ENCODE measurements around the gene TARS3. TPM values are rescaled to one million over a fixed set of nuclear protein-coding genes. Genes with fewer than 3 reads are reported as not detected.
A peak's percentile ranks its signal among the peaks of the same experiment; 100 is the strongest.
"Not testable (repeated sequence)": the region's sequence is repeated elsewhere in the genome, so short reads cannot be mapped to it uniquely, and the experiment has no call there.

The TARS3 gene
- total RNA-seq, 2 donors from 2014 or later = 12.6 to 14.2 TPM

- Mint-ChIP-seq H3K9me3 (no peaks in the 10 kb centered on the region), H3K4me1 (ENCODE audit: low read depth) (peaks cover 59% of the 10 kb centered on the region), H3K36me3 (ENCODE audit: insufficient read depth in 2 of 2) (peaks cover 13 to 29% of the 10 kb centered on the region in 2 donors), H3K27me3 (ENCODE audit: low read depth) (no peaks in the 10 kb centered on the region), H3K27ac (no peak overlapping the region), H3K4me3 (no peak overlapping the region)
- ATAC-seq (replicated peaks in 1 of 2) (no peak), DNase-seq (no peak)
These were observed 77.6 kb downstream of the TARS3 start for GRCh38 chr15:101646672-101647071.

- H3K27ac Mint-ChIP-seq = peak overlapping the region; percentile 92
- ATAC-seq (replicated peaks in 1 of 2) (no peak), DNase-seq (no peak)
- peaks cover 31% of the 10 kb centered on the region for H3K4me1 Mint-ChIP-seq (ENCODE audit: low read depth)
- no peaks in the 10 kb centered on the region for H3K9me3 Mint-ChIP-seq
- peak overlapping the region in 1 of 2 donors; percentile 20 for H3K4me3 Mint-ChIP-seq
- H3K27me3 Mint-ChIP-seq (ENCODE audit: low read depth) = no peaks in the 10 kb centered on the region
- H3K36me3 Mint-ChIP-seq (ENCODE audit: insufficient read depth in 2 of 2) = peaks cover 11 to 24% of the 10 kb centered on the region in 2 donors
These were observed 81.9 kb downstream of the TARS3 start for GRCh38 chr15:101642361-101642760.

- H3K4me1 Mint-ChIP-seq (ENCODE audit: low read depth) = peaks cover 31% of the 10 kb centered on the region
- no peak for ATAC-seq (replicated peaks in 1 of 2)
- no peaks in the 10 kb centered on the region for H3K27me3 Mint-ChIP-seq (ENCODE audit: low read depth)
- DNase-seq = no peak
- H3K4me3 Mint-ChIP-seq = no peak overlapping the region
- peak overlapping the region; percentile 62 for H3K27ac Mint-ChIP-seq
- no peaks in the 10 kb centered on the region for H3K9me3 Mint-ChIP-seq
- H3K36me3 Mint-ChIP-seq (ENCODE audit: insufficient read depth in 2 of 2) = peaks cover 11 to 24% of the 10 kb centered on the region in 2 donors
These were observed 82.4 kb downstream of the TARS3 start for GRCh38 chr15:101641894-101642293.

- no peaks in the 10 kb centered on the region for H3K9me3 Mint-ChIP-seq
- ATAC-seq (replicated peaks in 1 of 2) (peak; percentile 50 to 52), DNase-seq (peak; percentile 69 to 75)
- peak overlapping the region in 1 of 2 donors; percentile 47 for H3K4me3 Mint-ChIP-seq
- H3K4me1 Mint-ChIP-seq (ENCODE audit: low read depth) = peaks cover 31% of the 10 kb centered on the region
- H3K27ac Mint-ChIP-seq = peak overlapping the region; percentile 94
- peaks cover 8 to 24% of the 10 kb centered on the region in 2 donors for H3K36me3 Mint-ChIP-seq (ENCODE audit: insufficient read depth in 2 of 2)
- H3K27me3 Mint-ChIP-seq (ENCODE audit: low read depth) = no peaks in the 10 kb centered on the region
These were observed 83.0 kb downstream of the TARS3 start for GRCh38 chr15:101641129-101641764.

GRCh38 chr15:101639667-101640066 is 84.6 kb downstream of the TARS3 start:
- Mint-ChIP-seq H3K27ac (no peak overlapping the region), H3K36me3 (ENCODE audit: insufficient read depth in 2 of 2) (peaks cover 2 to 16% of the 10 kb centered on the region in 2 donors)

GRCh38 chr15:101637919-101638318 is 86.4 kb downstream of the TARS3 start:
- H3K27me3 Mint-ChIP-seq (ENCODE audit: low read depth) = no peaks in the 10 kb centered on the region
- H3K36me3 Mint-ChIP-seq (ENCODE audit: insufficient read depth in 2 of 2) = peaks cover 0 to 12% of the 10 kb centered on the region in 2 donors
- no peaks in the 10 kb centered on the region for H3K9me3 Mint-ChIP-seq
- peaks cover 19% of the 10 kb centered on the region for H3K4me1 Mint-ChIP-seq (ENCODE audit: low read depth)
- H3K27ac Mint-ChIP-seq = no peak overlapping the region
- DNase-seq = no peak
- ATAC-seq (replicated peaks in 1 of 2) = no peak
- H3K4me3 Mint-ChIP-seq = no peak overlapping the region

More at GRCh38 chr15:101639667-101640066, 84.6 kb downstream of the TARS3 start:
- Mint-ChIP-seq H3K9me3 (no peaks in the 10 kb centered on the region), H3K4me1 (ENCODE audit: low read depth) (peaks cover 31% of the 10 kb centered on the region), H3K27me3 (ENCODE audit: low read depth) (no peaks in the 10 kb centered on the region), H3K4me3 (no peak overlapping the region)
- DNase-seq (no peak), ATAC-seq (replicated peaks in 1 of 2) (no peak)

GRCh38 chr15:101637516-101637915 is 86.8 kb downstream of the TARS3 start:
- no peaks in the 10 kb centered on the region for H3K9me3 Mint-ChIP-seq

GRCh38 chr15:101637038-101637437 is 87.2 kb downstream of the TARS3 start:
- Mint-ChIP-seq H3K4me1 (ENCODE audit: low read depth) (peaks cover 12% of the 10 kb centered on the region), H3K9me3 (no peaks in the 10 kb centered on the region), H3K27me3 (ENCODE audit: low read depth) (no peaks in the 10 kb centered on the region), H3K36me3 (ENCODE audit: insufficient read depth in 2 of 2) (peaks cover 0 to 10% of the 10 kb centered on the region in 2 donors), H3K4me3 (no peak overlapping the region), H3K27ac (peak overlapping the region; percentile 12)
- no peak for ATAC-seq (replicated peaks in 1 of 2)
- no peak for DNase-seq

More at GRCh38 chr15:101637516-101637915, 86.8 kb downstream of the TARS3 start:
- peaks cover 0 to 11% of the 10 kb centered on the region in 2 donors for H3K36me3 Mint-ChIP-seq (ENCODE audit: insufficient read depth in 2 of 2)
- H3K27ac Mint-ChIP-seq = no peak overlapping the region
- no peaks in the 10 kb centered on the region for H3K27me3 Mint-ChIP-seq (ENCODE audit: low read depth)
- peaks cover 17% of the 10 kb centered on the region for H3K4me1 Mint-ChIP-seq (ENCODE audit: low read depth)
- no peak for ATAC-seq (replicated peaks in 1 of 2)
- no peak overlapping the region for H3K4me3 Mint-ChIP-seq
- DNase-seq = no peak

GRCh38 chr15:101635944-101636727 is 88.1 kb downstream of the TARS3 start:
- no peak overlapping the region for H3K4me3 Mint-ChIP-seq
- H3K9me3 Mint-ChIP-seq = no peaks in the 10 kb centered on the region
- ATAC-seq (replicated peaks in 1 of 2) (no peak), DNase-seq (no peak)
- H3K4me1 Mint-ChIP-seq (ENCODE audit: low read depth) = peaks cover 4% of the 10 kb centered on the region
- no peaks in the 10 kb centered on the region for H3K27me3 Mint-ChIP-seq (ENCODE audit: low read depth)
- no peak overlapping the region for H3K27ac Mint-ChIP-seq
- peaks cover 0 to 5% of the 10 kb centered on the region in 2 donors for H3K36me3 Mint-ChIP-seq (ENCODE audit: insufficient read depth in 2 of 2)

GRCh38 chr15:101633356-101633755 is 90.9 kb downstream of the TARS3 start:
- H3K9me3 Mint-ChIP-seq = no peaks in the 10 kb centered on the region
- H3K27ac Mint-ChIP-seq = peak overlapping the region; percentile 55
- H3K27me3 Mint-ChIP-seq (ENCODE audit: low read depth) = no peaks in the 10 kb centered on the region
- no peak for DNase-seq
- no peaks in the 10 kb centered on the region for H3K4me1 Mint-ChIP-seq (ENCODE audit: low read depth)
- ATAC-seq (replicated peaks in 1 of 2) = no peak
- peaks cover 0 to 2% of the 10 kb centered on the region in 2 donors for H3K36me3 Mint-ChIP-seq (ENCODE audit: insufficient read depth in 2 of 2)
- H3K4me3 Mint-ChIP-seq = no peak overlapping the region

- not testable (repeated sequence) for H3K9me3 Mint-ChIP-seq; H3K4me3 Mint-ChIP-seq; ATAC-seq (replicated peaks in 1 of 2); H3K27ac Mint-ChIP-seq; DNase-seq; H3K27me3 Mint-ChIP-seq (ENCODE audit: low read depth)
- H3K36me3 Mint-ChIP-seq (ENCODE audit: insufficient read depth in 2 of 2) = peaks cover 12 to 13% of the 10 kb centered on the region in 2 donors
- peaks cover 11% of the 10 kb centered on the region for H3K4me1 Mint-ChIP-seq (ENCODE audit: low read depth)
These were observed 97.5 kb downstream of the TARS3 start for GRCh38 chr15:101626729-101627128.

GRCh38 chr15:101625980-101626379 is 98.3 kb downstream of the TARS3 start:
- H3K4me3 Mint-ChIP-seq = peak overlapping the region in 1 of 2 donors; percentile 51
- H3K36me3 Mint-ChIP-seq (ENCODE audit: insufficient read depth in 2 of 2) = peaks cover 12 to 13% of the 10 kb centered on the region in 2 donors
- no peak for DNase-seq
- H3K27me3 Mint-ChIP-seq (ENCODE audit: low read depth) = no peaks in the 10 kb centered on the region
- peak overlapping the region; percentile 78 for H3K27ac Mint-ChIP-seq
- ATAC-seq (replicated peaks in 1 of 2) = peak; percentile 62 to 84
- peaks cover 0 to 6% of the 10 kb centered on the region in 2 donors for H3K9me3 Mint-ChIP-seq
- peaks cover 11% of the 10 kb centered on the region for H3K4me1 Mint-ChIP-seq (ENCODE audit: low read depth)

- DNase-seq = no peak
- H3K9me3 Mint-ChIP-seq = peaks cover 0 to 6% of the 10 kb centered on the region in 2 donors
- no peak overlapping the region for H3K4me3 Mint-ChIP-seq
- no peaks in the 10 kb centered on the region for H3K27me3 Mint-ChIP-seq (ENCODE audit: low read depth)
- peaks cover 12 to 13% of the 10 kb centered on the region in 2 donors for H3K36me3 Mint-ChIP-seq (ENCODE audit: insufficient read depth in 2 of 2)
- H3K4me1 Mint-ChIP-seq (ENCODE audit: low read depth) = peaks cover 11% of the 10 kb centered on the region
- no peak for ATAC-seq (replicated peaks in 1 of 2)
- H3K27ac Mint-ChIP-seq = no peak overlapping the region
These were observed 99.1 kb downstream of the TARS3 start for GRCh38 chr15:101625184-101625583.
